ENCODE results near the gene HLF. TPM values are rescaled to one million over a fixed set of nuclear protein-coding genes. Genes with fewer than 3 reads are reported as not detected.

The HLF gene
- total RNA-seq, 1 donor from 2014 or later, result 35.7 TPM

DNA sequence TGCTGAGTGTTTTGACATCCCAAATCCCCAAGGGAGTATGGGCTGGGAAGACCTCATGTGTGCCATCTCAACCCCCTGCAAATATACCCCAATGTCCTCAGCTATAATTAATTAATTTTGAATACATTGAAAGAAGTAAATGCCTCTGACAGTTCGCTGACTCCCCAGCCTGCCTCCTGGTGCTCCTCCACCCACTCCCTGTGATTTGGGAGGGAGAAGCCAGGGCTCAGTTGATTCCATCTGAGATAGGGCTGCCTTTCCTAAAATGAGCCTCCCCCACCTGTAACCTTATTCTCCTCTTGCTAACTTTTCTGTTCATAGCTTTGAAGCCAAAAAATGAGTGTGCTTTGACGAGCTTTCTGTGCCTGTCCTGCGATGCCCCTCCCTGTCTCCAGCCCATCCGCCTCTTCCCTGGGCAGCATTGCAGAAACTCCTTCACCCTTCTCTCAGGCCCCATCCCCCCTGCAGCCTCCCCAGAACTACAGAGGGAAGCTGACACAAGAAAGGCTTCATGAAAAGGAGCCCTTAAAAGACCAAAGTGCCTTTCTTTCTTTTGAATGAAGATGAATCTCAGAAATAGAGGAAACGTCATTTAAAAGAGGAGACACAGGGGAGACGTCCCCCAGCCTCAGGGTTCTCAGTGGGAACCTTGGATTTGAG lies 70.3 kb downstream of the HLF start:
- intact Hi-C loops (cut with DNase I), result no loop called here

DNA sequence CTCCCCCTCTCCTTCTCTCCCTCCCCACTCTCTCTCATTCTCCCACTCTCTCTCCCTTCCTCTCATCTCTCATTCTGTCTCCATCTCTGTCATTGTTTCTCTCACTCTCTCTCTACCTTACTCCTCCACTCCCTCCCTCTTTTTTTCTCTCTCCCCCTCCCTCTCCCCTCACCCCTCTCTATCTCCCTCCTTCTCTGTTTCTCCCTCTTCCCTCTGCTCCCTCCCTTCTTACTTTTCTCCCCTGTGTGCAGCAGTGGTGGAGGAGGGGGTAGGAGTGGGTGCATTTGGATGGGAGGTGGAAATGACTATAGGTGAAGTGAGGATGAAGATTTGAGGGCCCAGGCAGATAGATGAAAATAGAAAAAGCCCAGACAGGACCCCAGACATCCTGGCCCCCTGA lies 70.9 kb downstream of the HLF start:
- intact Hi-C loops (cut with DNase I), result no loop called here
- no peak for DNase-seq (ENCODE audit: missing footprints)
- no peak for ATAC-seq

More for the DNA sequence above, 70.3 kb downstream of the HLF start:
- no peak for ATAC-seq
- DNase-seq (ENCODE audit: missing footprints), result no peak

DNA sequence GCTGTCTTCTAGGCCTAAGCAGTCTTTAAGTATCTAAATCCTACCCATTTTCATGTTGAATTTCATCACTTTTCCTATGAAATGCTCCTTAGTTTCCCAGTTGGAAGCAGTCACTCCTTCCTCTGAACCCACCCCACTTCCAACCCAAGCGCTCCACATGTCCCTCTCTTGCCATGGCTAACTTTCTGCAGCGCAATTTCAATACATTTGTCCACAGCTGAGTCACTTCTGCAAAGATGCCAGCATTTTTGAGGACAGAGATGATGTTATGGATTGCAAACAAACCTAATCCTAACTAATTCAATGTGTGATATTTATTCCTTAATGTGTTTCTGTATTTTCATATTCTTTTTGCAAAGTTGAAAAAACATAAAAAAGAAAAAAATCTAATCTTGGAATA lies 71.7 kb downstream of the HLF start:
- intact Hi-C loops (cut with DNase I), result no loop called here
- ATAC-seq (no peak), DNase-seq (ENCODE audit: missing footprints) (no peak)

DNA sequence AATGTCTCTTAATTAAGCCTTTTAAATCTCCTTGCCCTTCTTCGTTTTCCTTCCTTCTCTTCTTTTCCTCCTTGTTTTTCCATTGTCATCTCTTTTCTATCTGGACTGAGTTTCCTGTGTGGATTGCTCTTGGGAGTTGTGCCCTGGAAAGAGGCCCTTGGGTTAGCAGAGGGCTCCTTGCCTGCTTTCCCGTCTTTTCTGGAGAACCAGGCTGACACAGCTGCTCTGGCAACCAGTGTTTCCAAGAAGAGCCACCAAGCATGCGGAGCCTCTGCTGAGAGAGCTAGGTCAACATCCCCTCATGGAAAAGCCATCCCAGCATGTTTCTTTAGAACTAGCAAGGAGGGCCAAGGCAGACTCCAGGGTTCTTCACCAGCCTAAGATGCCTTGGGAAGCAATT lies 75.4 kb downstream of the HLF start:
- DNase-seq (ENCODE audit: missing footprints) (no peak), ATAC-seq (peak; percentile 59)
- intact Hi-C loops (cut with DNase I), result loop anchor here (10.0 kb wide), 3 partner anchors 45 to 285 kb away; no protein-coding TSS in a partner anchor

DNA sequence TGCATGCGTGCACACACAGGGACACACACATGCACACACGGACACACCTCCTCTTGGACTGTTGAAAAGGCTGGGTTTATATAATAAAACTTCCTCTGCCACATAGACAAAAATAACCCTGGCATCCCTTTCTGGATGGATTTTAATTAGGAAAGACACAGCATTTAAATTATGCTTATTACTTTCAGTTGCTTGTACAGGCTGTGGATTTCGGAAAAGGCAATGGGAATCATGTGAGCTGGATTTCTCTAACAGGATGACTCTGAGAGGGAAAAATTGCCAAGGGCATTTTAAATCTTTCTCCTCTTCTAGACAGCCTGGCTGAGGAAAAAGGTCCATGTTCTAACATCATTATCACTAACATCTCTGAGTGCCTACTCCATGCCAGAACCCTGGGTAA lies 75.9 kb downstream of the HLF start:
- ATAC-seq, result no peak
- no peak for DNase-seq (ENCODE audit: missing footprints)
- intact Hi-C loops (cut with DNase I), result loop anchor here (10.0 kb wide), 3 partner anchors 46 to 286 kb away; no protein-coding TSS in a partner anchor

DNA sequence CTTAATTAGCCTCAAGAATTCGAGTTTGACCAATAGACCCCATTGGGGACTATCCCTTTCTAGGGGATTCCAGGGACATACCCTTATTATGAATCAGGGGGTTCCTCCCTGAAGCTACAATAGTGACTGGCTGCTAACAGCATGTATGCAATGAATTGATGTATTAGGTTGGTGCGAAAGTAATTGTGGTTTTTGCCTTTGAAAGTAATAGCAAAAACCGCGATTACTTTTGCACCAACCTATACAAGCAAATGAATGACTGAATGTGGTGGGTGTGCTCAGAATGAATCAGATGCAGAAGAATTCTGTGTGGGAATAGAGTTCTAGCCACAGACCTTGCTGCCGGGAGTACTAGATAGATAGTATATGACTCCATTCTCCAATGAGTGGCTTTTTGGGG lies 76.7 kb downstream of the HLF start:
- DNase-seq (ENCODE audit: missing footprints), result no peak
- intact Hi-C loops (cut with DNase I), result loop anchor here (10.0 kb wide), 3 partner anchors 47 to 287 kb away; no protein-coding TSS in a partner anchor
- no peak for ATAC-seq

DNA sequence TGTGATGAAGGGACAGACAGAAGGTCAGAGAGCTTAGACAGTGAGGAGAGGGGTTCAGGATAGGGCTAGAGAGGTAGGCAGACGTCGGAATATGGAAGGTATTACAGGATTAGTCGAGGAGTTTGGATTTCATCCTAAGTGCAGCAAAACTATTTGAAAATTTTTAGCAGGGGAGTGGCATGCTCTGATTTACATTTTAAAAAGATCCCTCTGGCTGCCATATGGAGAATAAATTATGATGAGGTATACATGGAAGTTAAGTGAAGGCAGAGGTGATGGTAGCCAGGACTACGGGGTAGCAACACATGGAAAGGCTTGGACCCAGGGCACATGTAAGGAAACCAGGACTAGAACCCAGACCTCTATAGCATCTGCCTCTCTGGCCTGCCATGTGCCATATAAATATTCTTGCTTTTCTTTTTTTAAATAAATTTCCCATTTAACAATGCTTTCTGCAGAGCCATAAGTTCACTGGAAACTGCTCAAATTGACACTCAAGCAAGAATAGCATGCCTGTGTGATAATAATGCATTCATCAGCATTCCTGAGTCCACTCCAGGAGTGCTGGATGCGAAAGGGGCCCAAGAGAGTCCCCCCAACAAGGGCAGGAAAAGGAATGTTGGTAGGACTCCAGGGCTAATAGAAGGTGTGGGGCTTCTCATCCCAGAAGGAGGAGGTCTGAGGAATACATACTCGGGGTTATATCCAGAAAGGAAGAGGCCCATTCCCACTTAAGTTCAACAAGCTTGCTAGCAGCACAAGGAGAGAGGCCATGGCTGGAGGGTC lies 78.2 kb downstream of the HLF start:
- intact Hi-C loops (cut with DNase I), result loop anchor here (10.0 kb wide), 3 partner anchors 48 to 288 kb away; no protein-coding TSS in a partner anchor
- DNase-seq (ENCODE audit: missing footprints), result no peak
- ATAC-seq, result no peak

DNA sequence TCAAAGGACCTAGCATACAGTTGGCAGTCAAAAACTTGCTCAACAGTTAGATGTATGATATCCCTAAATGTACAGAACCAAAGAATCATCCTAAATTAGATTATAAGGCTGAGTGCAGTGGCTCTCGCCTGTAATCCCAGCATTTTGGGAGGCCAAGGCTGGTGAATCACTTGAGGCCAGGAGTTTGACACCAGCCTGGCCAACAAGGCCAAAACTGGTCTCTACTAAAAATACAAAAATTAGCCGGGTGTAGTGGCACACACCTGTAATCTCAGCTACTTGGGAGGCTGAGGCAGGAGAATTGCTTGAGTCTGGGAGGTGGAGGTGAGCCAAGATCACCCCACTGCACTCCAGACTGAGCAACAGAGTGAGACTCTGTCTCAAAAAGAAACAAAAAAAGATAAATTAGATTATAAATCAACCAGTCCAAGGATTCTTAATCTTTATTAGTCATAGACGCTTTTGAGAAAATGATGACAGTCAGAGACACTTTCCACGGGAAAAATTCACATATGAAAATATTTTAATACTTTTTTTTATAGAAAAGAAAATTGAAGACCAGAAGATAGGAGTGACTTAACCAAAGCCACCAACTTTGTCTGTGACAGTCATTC lies 79.2 kb downstream of the HLF start:
- no peak for DNase-seq (ENCODE audit: missing footprints)
- intact Hi-C loops (cut with DNase I), result loop anchor here (10.0 kb wide), 3 partner anchors 49 to 289 kb away; no protein-coding TSS in a partner anchor
- no peak for ATAC-seq

DNA sequence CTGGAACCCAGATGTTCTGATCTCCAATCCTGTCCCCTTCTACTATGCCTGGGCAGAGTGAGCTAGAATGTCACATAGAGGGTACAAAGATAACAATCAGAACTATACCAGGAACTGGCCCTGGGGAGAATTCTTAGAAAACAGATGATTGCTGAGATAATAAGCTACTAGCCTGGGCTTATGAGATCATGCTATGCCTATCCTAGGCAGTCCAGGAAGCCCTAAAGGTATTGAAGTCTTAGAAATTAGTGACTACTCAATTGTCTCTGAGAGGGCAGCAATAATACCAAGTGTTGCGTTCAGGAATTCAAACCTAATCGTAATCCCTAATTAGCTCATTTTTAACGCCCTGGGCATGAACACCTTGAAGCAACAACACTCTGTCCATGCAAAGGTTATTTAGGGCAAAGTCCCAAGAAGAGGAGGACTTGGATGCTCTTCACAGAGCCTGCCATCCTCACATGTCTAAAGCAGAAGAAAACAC lies 79.8 kb downstream of the HLF start:
- ATAC-seq (no peak), DNase-seq (ENCODE audit: missing footprints) (no peak)
- intact Hi-C loops (cut with DNase I), result loop anchor here (10.0 kb wide), 3 partner anchors 50 to 290 kb away; no protein-coding TSS in a partner anchor

DNA sequence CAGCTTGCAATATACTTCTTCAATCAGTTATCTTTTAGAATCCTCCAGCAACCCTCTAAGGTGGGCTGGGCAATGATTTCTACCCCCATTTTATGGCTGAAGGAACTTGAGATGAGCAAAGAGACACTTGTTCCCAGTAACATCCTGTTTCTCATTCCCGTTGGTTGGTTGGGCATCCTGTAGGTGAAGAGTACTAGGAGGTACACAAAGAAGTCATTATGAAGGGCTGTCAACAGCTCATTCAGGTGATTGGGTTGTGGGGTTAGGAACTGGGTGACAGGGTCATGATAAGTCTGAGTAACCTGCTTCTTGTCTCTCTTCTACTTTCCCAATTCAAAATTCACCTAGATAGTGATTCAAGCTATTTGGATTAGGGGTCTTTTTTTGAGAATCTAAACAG lies 80.4 kb downstream of the HLF start:
- DNase-seq (ENCODE audit: missing footprints) (no peak), ATAC-seq (no peak)
- intact Hi-C loops (cut with DNase I), result loop anchor here (10.0 kb wide), 3 partner anchors 50 to 290 kb away; no protein-coding TSS in a partner anchor

DNA sequence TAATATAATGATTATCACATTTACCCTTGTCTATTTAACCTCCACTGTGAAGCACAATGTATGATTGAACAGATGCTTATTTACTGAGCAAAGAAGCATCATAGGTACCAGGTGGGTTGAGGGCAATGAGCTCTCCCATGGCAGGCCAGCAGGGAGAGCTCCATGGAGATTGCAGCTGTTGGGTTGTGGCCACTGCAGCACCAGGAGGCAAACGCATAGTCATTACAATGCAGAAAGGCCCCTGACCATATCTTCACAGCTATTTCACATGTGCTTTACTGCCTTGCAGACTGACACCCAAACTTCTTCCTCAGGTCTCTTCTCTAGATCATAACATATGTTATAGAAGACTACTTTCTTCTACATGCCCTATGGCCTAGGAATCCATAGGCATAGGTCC lies 81.9 kb downstream of the HLF start:
- DNase-seq (ENCODE audit: missing footprints) (no peak), ATAC-seq (no peak)
- intact Hi-C loops (cut with DNase I), result loop anchor here (10.0 kb wide), 3 partner anchors 52 to 292 kb away; no protein-coding TSS in a partner anchor

DNA sequence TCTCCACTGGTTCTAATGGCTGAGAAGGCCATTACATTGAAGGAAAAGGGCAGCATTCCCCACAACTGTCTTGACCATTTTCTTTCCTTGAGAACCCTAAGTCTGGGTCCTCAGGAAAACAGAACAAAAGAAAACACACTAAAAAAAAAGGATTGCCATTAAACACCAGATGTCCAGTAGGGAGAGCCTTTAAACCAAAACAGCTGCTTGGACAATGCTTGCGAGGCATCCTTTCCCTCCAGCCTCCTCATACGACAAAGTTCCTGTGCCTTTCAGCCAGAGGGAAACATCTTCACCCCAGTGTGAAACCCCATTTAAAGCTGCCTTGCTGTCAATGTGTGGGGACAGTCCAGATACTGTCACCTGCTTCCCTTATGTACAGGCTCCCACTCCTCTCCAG lies 82.6 kb downstream of the HLF start:
- intact Hi-C loops (cut with DNase I), result loop anchor here (10.0 kb wide), 3 partner anchors 53 to 293 kb away; no protein-coding TSS in a partner anchor
- no peak for DNase-seq (ENCODE audit: missing footprints)
- ATAC-seq, result no peak

DNA sequence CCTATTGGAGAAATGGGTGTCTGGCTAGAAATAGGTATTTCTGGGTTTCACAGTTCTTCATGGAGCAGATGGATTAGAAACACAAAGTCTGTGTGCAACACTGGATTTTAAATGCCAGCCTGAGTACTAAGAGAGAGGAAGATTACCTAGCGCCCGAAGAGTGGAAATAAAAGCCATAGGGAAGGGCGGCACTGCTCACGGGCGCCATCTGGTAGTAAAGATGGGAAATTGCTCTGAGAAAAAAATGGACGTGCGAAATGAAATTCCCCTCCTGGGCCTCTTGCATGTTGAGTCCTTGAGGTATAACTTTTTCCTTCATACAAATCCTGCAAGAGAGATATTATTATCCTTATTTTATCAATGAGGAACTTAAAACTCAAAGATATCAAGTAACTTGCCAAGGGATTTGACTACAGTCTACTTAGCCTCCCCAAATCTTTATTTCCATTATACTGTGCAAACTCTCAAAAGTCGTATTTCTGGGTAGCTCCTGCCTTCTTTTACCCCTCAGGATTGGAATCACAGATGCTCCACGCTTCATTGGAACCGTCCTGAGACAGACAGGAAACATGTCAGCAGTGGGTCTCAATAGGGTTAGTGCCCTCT lies 84.1 kb downstream of the HLF start:
- peak; percentile 56 for DNase-seq (ENCODE audit: missing footprints)
- peak; percentile 80 for ATAC-seq
- intact Hi-C loops (cut with DNase I), result loop anchor here (2.0 to 10.0 kb wide), 6 partner anchors 54 to 356 kb away; partner anchors contain the start of gene HLF

DNA sequence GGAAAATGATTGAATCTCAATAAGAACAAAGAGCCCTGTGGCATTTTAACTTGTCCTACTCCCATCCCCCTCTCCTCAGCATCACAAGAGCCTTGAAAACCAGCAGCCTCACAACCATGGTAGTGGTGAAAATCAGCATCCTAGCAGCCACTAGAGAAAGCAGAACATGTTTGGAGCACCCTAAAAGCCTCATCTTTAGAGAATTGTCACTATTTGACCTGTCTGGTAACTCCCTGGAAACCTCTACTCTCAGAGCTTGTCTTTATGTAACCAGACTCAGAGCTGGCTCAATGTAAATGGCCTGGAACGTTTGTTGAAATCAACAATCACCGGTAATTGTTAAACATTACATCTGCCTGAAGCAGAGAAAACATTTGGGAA lies 86.1 kb downstream of the HLF start:
- intact Hi-C loops (cut with DNase I), result loop anchor here (5.0 kb wide), 1 partner anchor 166 kb away; no protein-coding TSS in a partner anchor
- DNase-seq (ENCODE audit: missing footprints) (no peak), ATAC-seq (no peak)

DNA sequence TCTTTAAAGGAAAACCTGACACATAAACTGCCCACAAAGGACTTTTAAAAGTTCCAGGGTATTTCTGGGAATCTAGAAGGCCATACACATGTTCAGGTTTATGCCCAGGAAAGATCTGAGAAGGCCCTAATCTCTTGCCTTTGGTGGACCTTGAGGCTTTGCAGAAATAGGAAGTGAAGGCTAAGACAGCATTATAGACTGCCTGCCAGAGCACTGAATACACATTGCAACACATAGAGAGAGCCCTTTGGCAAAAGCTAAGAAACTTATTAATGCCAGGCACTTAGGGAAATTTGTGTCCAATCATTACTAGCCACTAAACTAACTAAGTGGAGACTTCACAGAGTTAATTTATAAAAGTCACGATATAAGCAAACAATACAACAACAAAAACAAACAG lies 86.5 kb downstream of the HLF start:
- no peak for DNase-seq (ENCODE audit: missing footprints)
- no peak for ATAC-seq
- intact Hi-C loops (cut with DNase I), result loop anchor here (5.0 kb wide), 1 partner anchor 166 kb away; no protein-coding TSS in a partner anchor

DNA sequence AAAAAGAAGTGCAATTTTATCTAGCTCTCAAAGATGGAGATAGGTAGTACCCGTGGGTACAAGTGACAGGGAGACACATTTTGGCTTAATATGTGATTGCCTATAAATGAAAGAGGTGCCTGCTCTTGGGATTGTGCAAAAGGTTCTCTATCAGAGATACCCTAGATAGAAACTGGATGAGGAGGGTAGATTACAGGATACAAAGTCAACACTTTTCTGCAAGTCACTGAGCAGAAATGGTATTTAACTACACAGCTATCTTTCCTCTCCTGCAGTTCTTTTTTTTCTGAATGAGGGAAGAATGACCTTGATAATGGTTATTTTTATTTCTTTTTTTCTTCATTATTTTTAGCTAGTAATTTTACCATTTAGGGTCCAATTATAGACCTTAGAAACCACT lies 89.2 kb downstream of the HLF start:
- ATAC-seq, result no peak
- DNase-seq (ENCODE audit: missing footprints), result no peak
- intact Hi-C loops (cut with DNase I), result loop anchor here (5.0 kb wide), 1 partner anchor 163 kb away; no protein-coding TSS in a partner anchor

DNA sequence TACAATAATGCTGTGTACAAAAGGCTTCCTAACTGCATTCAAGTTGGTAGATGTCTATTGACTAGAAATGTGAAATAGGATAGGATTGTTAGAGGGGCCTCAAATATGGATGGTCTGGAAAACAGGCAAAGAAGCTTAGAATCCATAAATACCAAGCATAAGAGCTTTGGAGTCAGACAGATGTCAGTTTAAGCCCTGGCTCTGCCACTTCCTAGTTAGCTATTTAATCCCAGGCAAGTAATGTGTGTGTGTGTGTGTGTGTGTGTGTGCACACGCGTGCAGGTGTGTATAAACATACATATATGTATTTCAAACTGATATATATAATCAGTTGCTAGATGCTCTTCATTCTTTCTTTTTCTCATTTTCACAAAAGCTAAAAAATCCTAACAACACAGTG lies 90.2 kb downstream of the HLF start:
- intact Hi-C loops (cut with DNase I), result loop anchor here (5.0 kb wide), 1 partner anchor 162 kb away; no protein-coding TSS in a partner anchor
- DNase-seq (ENCODE audit: missing footprints) (no peak), ATAC-seq (no peak)

DNA sequence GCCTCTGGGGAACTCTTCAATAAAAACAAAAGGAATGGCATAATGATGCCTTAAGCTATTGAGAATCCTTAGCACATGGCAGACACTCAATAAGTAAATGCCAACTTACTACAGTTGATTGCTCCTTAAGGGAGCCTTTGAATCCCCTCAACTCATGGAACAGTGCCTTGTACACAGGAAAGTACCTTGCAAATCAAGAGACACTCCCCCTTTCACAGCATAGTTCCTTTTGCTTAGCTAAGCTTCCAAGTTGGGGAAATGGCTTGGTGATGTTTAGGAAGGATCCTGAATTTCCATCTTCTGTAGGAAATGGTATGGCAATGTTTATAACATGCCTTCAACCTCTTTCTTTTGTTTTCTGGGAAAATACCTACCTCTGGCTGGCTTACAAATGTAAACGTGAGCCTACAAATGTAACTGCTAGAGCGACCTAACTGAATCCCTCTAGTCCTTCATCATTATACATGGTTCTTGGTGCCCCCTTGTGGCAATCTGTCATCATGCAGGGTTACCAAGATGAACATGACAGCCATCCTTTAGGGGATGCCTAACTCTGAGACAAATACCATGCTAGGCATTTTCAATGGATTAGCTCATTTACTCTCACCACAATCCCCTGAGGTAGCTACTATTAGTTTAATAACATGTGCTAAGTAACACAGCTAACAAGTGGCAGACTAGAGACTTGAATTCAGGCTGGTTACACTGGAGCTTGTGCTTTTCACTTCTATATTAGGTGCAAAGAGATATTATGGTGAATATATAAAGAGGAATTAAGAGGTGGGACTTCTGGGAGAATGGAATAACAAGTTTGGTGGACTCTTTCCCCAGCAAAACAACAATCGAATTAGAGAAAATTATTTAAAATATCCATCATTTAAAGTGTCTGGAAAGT lies 91.9 kb downstream of the HLF start:
- intact Hi-C loops (cut with DNase I), result no loop called here
- no peak for DNase-seq (ENCODE audit: missing footprints)
- ATAC-seq, result peak; percentile 81

All from Right ventricle myocardium inferior (tissue), 1 donor.